OCI-LY1 (cell line): ENCODE results near the gene C17orf114.

ENCODE experiments used
- H2AFZ ChIP-seq: fragments of 200-600 bp; sonication (generic), shearing (Covaris generic); 2 replicates; pipeline ENCODE4 v1.6.0; 2014; ENCODE audit warnings: antibody characterized with exemption, mild to moderate bottlenecking, low read length
- H3F3A ChIP-seq: fragments of 200-600 bp; sonication (generic), shearing (Covaris generic); 2 replicates; pipeline ENCODE4 v1.6.0; 2014; ENCODE audit warnings: mild to moderate bottlenecking, antibody characterized with exemption, low read length, moderate library complexity; ENCODE audit not compliant: insufficient read depth
- H3K27ac ChIP-seq: fragments of 200-600 bp; sonication (generic); 2 replicates; pipeline ENCODE4 v1.5.1; 2014; ENCODE audit warnings: low read length, mixed run types, mild to moderate bottlenecking, low read depth; ENCODE audit not compliant: poor library complexity, severe bottlenecking
- H3K27me3 ChIP-seq: fragments of 200-600 bp; sonication (generic); 2 replicates; pipeline ENCODE4 v1.6.0; 2014; ENCODE audit warnings: antibody characterized with exemption, mild to moderate bottlenecking, low read length, moderate library complexity; ENCODE audit not compliant: insufficient read depth
- H3K36me3 ChIP-seq: fragments of 200-600 bp; sonication (generic); 2 replicates; pipeline ENCODE4 v1.6.1; 2014; ENCODE audit warnings: mild to moderate bottlenecking, antibody characterized with exemption, low read length, moderate library complexity, mixed read lengths; ENCODE audit not compliant: insufficient read depth
- H3K4me1 ChIP-seq: fragments of 200-600 bp; sonication (generic); 2 replicates; pipeline ENCODE4 v1.5.1; 2014; ENCODE audit warnings: mild to moderate bottlenecking, low read length, moderate library complexity; ENCODE audit not compliant: insufficient read depth, severe bottlenecking
- H3K4me2 ChIP-seq: fragments of 200-600 bp; sonication (generic), shearing (Covaris generic); 2 replicates; pipeline ENCODE4 v1.6.1; 2014; ENCODE audit warnings: low read length
- H3K4me3 ChIP-seq: fragments of 200-600 bp; sonication (generic); 2 replicates; pipeline ENCODE4 v1.5.1; 2014; ENCODE audit warnings: low read length, low read depth, mild to moderate bottlenecking, mixed read lengths; ENCODE audit not compliant: poor library complexity, severe bottlenecking
- H3K79me2 ChIP-seq: fragments of 200-600 bp; shearing (Covaris generic); 2 replicates; pipeline ENCODE4 v1.6.1; 2016; ENCODE audit warnings: mixed run types, low read length, mixed read lengths; ENCODE audit not compliant: insufficient read depth
- H3K9ac ChIP-seq: fragments of 200-600 bp; sonication (generic), shearing (Covaris generic); 2 replicates; pipeline ENCODE4 v1.6.1; 2014; ENCODE audit warnings: mild to moderate bottlenecking, low read length, mixed read lengths
- H3K9me2 ChIP-seq: fragments of 200-600 bp; sonication (generic), shearing (Covaris generic); 2 replicates; pipeline ENCODE4 v1.6.1; 2014; ENCODE audit warnings: low read depth, mild to moderate bottlenecking, low read length, mixed read lengths
- H3K9me3 ChIP-seq: fragments of 200-600 bp; shearing (Covaris generic); 2 replicates; pipeline ENCODE4 v1.6.1; 2014; ENCODE audit warnings: low read length, mixed read lengths
- H4K20me1 ChIP-seq: fragments of 200-600 bp; sonication (generic), shearing (Covaris generic); 2 replicates; pipeline ENCODE4 v1.6.0; 2016; ENCODE audit warnings: mild to moderate bottlenecking, low read length; ENCODE audit not compliant: insufficient read depth
- EZH2 ChIP-seq: fragments of 200-600 bp; sonication (generic), shearing (Covaris generic); IDR thresholded peaks from 2 replicates; pipeline ENCODE4 v1.8.0; 2017; ENCODE audit warnings: borderline replicate concordance, mixed run types, mild to moderate bottlenecking, antibody characterized with exemption, low read length, moderate library complexity, mixed read lengths
- TF ChIP-seq, protein P1 (sequence below): fragments of 200-600 bp; sonication (generic), shearing (Covaris generic); IDR thresholded peaks from 2 replicates; pipeline ENCODE4 v1.5.1; 2017; ENCODE audit warnings: mild to moderate bottlenecking, antibody characterized with exemption, low read length, moderate library complexity, mixed read lengths

C17orf114 gene

DNA sequence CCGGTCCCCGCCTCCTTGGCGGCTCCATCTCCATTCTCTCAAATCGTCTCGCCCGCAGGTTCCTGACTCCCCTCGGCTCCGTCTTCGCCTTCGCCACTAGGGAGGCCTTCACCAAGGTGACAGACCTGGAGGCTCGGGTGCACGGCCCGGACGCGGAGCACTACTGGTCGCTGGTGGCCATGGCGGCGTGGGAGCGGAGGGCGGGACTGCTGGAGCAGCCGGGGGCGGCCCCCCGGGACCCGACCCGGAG lies 12.5 kb downstream of the C17orf114 start:
- H3K79me2 ChIP-seq = no peaks in the 10 kb centered on the region
- H3K27me3 ChIP-seq = peaks cover 5% of the 10 kb centered on the region; the same call in 1 of the 2 replicates
- no peaks in the 10 kb centered on the region for H3K9me2 ChIP-seq
- no peak for TF ChIP-seq EZH2
- TF ChIP-seq, protein P1, sequence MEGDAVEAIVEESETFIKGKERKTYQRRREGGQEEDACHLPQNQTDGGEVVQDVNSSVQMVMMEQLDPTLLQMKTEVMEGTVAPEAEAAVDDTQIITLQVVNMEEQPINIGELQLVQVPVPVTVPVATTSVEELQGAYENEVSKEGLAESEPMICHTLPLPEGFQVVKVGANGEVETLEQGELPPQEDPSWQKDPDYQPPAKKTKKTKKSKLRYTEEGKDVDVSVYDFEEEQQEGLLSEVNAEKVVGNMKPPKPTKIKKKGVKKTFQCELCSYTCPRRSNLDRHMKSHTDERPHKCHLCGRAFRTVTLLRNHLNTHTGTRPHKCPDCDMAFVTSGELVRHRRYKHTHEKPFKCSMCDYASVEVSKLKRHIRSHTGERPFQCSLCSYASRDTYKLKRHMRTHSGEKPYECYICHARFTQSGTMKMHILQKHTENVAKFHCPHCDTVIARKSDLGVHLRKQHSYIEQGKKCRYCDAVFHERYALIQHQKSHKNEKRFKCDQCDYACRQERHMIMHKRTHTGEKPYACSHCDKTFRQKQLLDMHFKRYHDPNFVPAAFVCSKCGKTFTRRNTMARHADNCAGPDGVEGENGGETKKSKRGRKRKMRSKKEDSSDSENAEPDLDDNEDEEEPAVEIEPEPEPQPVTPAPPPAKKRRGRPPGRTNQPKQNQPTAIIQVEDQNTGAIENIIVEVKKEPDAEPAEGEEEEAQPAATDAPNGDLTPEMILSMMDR = no peak
- H3K27ac ChIP-seq = no peak overlapping the region
- peak overlapping the region; percentile 72 for H3K9ac ChIP-seq
- H3F3A ChIP-seq = no peaks in the 10 kb centered on the region
- no peaks in the 10 kb centered on the region for H3K36me3 ChIP-seq
- peak overlapping the region; percentile 87; the same call in 1 of the 2 replicates for H2AFZ ChIP-seq
- peak overlapping the region; percentile 68 for H3K4me3 ChIP-seq
- H4K20me1 ChIP-seq = no peaks in the 10 kb centered on the region
- peaks cover 17% of the 10 kb centered on the region for H3K4me1 ChIP-seq
- H3K4me2 ChIP-seq = peak overlapping the region; percentile 100
- H3K9me3 ChIP-seq = no peaks in the 10 kb centered on the region

DNA sequence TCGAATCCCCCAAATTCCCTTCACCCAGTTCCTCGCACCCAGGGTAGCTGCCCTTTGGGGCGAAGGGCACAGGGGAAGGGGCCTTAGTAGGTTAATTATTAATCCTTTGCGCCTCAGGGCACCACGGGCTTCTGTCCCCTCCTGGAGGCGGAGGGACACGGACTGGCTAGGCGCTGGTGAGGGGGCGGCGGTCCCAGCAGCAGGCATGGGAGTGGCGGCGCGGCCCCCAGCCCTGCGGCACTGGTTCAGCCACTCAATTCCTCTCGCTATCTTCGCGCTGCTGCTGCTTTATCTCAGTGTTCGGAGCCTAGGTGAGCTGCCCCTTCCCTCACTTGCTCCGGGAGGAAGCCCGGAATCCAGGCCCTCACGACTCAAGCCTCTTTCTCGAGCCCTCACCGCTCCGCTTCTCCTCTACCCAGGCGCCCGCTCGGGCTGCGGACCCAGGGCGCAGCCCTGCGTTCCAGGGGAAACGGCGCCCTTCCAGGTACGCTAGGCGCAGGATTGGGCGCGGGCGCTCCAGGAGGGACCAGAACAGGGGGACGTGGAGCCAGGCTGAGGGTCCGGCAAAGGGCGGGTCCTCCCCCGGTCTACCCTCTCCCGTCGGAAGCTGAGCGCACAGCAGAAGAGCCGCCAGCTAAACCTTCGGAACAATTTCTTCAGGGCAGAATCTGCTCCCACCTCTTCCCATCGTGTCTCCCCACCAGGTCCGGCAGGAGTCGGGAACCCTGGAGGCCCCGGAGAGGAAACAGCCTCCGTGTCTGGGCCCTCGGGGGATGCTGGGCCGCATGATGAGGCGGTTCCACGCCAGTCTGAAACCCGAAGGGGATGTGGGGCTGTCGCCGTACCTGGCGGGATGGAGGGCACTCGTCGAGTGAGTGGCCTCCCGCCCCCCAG lies 13.1 kb downstream of the C17orf114 start, which contains the start of gene GLTPD2:
TSS of gene GLTPD2 (plus strand) at position 158 of the 894 bp plus-strand sequence. CDS start at position 206, 48 bp downstream.
- H3K9ac ChIP-seq = peak within 1 kb of the TSS; percentile 72
- peak within 1 kb of the TSS; percentile 68 for H3K4me3 ChIP-seq
- H3K9me2 ChIP-seq = no peaks in the 10 kb centered on the region
- no peak for TF ChIP-seq EZH2
- TF ChIP-seq, protein P1 = no peak
- peaks cover 5% of the 10 kb centered on the region; the same call in 1 of the 2 replicates for H3K27me3 ChIP-seq
- H2AFZ ChIP-seq = peak within 1 kb of the TSS; percentile 87; the same call in 1 of the 2 replicates
- H3K36me3 ChIP-seq = no peaks in the 10 kb centered on the region
- H3K4me1 ChIP-seq = peaks cover 17% of the 10 kb centered on the region
- H3K79me2 ChIP-seq = no peaks in the 10 kb centered on the region
- no peaks in the 10 kb centered on the region for H3K9me3 ChIP-seq
- peak within 1 kb of the TSS; percentile 100 for H3K4me2 ChIP-seq
- no peaks in the 10 kb centered on the region for H3F3A ChIP-seq
- no peaks in the 10 kb centered on the region for H4K20me1 ChIP-seq
- no peak within 1 kb of the TSS for H3K27ac ChIP-seq

DNA sequence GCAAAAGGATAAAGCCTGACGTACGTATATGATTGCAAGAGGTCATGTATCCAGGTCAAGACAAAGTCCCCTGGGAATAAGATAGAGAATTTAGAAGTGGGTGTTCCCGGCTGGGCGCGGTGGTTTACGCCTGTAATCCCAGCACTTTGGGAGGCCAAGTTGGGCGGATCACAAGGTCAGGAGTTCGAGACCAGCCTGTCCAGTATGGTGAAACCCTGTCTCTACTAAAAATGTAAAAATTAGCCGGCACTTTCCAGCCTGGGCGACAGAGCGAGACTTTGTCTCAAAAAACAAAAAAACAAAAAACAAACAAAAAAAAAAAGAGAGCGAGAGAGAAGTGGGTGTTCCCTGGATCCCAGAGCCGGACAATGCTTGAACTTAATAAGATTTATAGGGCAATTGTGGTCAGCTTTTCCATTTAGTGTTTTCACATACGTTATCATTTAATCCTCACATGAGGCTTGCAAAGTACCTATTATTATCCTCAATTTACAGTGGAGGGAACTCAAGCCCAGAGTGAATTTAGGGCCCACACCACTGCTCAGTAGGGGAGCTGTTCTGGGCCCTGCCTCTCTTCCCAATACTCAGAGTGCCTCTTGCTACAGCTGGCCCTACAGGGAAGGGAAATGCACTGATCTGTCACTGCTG lies 13.8 kb downstream of the C17orf114 start:
- H3K27me3 ChIP-seq = peaks cover 5% of the 10 kb centered on the region; the same call in 1 of the 2 replicates
- TF ChIP-seq, protein P1 = no peak
- no peak for TF ChIP-seq EZH2
- H3K4me2 ChIP-seq = no peak overlapping the region
- H3K9me2 ChIP-seq = no peaks in the 10 kb centered on the region
- H4K20me1 ChIP-seq = no peaks in the 10 kb centered on the region
- H3K36me3 ChIP-seq = no peaks in the 10 kb centered on the region
- no peak overlapping the region for H3K9ac ChIP-seq
- H2AFZ ChIP-seq = no peak overlapping the region
- no peak overlapping the region for H3K27ac ChIP-seq
- H3K4me3 ChIP-seq = no peak overlapping the region
- no peaks in the 10 kb centered on the region for H3F3A ChIP-seq
- H3K79me2 ChIP-seq = no peaks in the 10 kb centered on the region
- H3K4me1 ChIP-seq = peaks cover 17% of the 10 kb centered on the region
- no peaks in the 10 kb centered on the region for H3K9me3 ChIP-seq
